VCaP (cell line): ENCODE results near the gene ADAT3.

Experiments
- H3K27ac ChIP-seq: fragments of 450-650 bp; 2 replicates; pipeline ENCODE4 v1.5.1; 2017
- CTCF ChIP-seq: fragments of 450-650 bp; conservative IDR thresholded peaks from 2 replicates; pipeline ENCODE4 v1.5.1; 2017; ENCODE audit warnings: mild to moderate bottlenecking, moderate library complexity

The ADAT3 gene

GRCh38 chr19:1924320-1924961 lies 19.2 kb downstream of the ADAT3 start:
- H3K27ac ChIP-seq = no peak overlapping the region
- no peak for TF ChIP-seq CTCF

GRCh38 chr19:1925544-1925943 lies 20.3 kb downstream of the ADAT3 start:
- no peak for TF ChIP-seq CTCF
- H3K27ac ChIP-seq = no peak overlapping the region

- no peak overlapping the region; the same call in 1 of the 2 replicates for H3K27ac ChIP-seq
- TF ChIP-seq CTCF = peak; percentile 92
Observed at GRCh38 chr19:1929021-1929742, 24.0 kb downstream of the ADAT3 start.

GRCh38 chr19:1931445-1931844 lies 26.2 kb downstream of the ADAT3 start:
- TF ChIP-seq CTCF = no peak

GRCh38 chr19:1932395-1932794 lies 27.2 kb downstream of the ADAT3 start:
- H3K27ac ChIP-seq = no peak overlapping the region
- no peak for TF ChIP-seq CTCF

More at GRCh38 chr19:1931445-1931844, 26.2 kb downstream of the ADAT3 start:
- no peak overlapping the region for H3K27ac ChIP-seq

- TF ChIP-seq CTCF = no peak
- H3K27ac ChIP-seq = no peak overlapping the region
Observed at GRCh38 chr19:1933244-1933643, 28.0 kb downstream of the ADAT3 start.

GRCh38 chr19:1933942-1934341 lies 28.7 kb downstream of the ADAT3 start:
- TF ChIP-seq CTCF = no peak
- H3K27ac ChIP-seq = no peak overlapping the region
